ENCODE measurements around the gene RAD51B.
"Not testable (repeated sequence)": the region's sequence is repeated elsewhere in the genome, so short reads cannot be mapped to it uniquely, and the experiment has no call there.

Gene RAD51B

DNA sequence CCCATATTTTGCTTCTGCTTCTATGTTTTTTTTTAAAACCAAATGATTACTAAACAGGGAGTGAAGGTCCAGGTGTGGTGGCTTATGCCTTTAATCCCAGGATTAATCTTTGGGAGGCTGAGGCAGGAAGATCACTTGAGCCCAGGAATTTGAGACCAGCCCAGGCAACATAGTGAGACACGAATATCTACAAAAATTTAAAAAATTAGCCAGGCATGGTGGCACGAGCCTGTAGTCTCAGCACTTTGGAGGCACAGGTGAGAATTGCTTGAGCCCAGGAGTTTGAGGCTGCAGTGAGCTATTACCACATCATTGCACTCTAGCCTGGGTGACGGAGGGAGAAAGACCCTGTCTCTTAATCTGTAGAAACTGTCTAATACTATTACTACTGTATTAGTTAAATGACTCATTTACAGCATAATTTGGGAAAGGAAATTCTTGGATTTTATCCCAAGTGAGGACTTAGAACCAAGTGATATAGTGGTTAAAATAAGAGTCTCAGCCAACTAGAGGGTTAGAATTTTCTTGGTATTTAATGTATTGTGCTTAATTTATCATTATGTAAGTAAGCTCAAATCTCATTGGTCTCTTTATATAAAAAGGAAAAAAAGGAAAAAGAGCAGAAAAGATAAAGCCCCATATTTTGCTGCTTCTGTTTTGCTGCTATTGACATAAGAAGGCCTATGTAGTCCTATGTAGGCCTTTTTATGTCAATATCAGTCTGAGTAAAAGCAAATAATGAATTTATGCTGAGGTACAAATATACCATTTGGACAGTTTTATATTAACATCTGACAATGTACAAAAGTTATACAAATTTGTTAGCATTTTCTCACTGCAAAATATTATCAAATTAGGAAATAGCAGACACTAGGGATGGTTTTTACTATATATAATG is 163.4 kb downstream of the RAD51B start:
- H3K9me3 ChIP-seq (ENCODE audit: insufficient read depth, low read length) = no peaks in the 10 kb centered on the region

DNA sequence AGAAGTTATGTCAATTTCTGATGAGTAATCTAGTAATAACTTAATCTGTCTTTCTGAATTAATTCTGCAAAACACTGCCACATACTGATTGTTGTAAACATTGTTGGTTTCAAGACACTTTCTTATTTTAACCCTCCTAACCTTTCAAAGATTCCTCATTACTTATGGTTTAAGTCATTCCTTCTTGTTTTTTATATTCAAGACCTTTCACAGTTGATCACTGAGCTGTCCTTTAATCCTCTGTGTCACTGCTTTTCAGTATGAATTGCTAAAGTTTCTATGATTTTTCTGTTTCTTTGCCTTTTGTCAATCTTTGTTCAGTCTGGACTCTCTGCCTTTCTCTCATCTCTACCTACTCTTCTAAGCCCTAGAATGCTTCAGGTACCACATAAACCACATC is 164.7 kb downstream of the RAD51B start:
- no peak overlapping the region for H3K4me3 ChIP-seq (ENCODE audit: insufficient read length, low read depth)
- no peak overlapping the region for H3K9ac ChIP-seq (ENCODE audit: insufficient read length, low read depth)
- H3K36me3 ChIP-seq (ENCODE audit: insufficient read depth, insufficient read length, low read length) = no peaks in the 10 kb centered on the region
- no peaks in the 10 kb centered on the region for H3K27me3 ChIP-seq (ENCODE audit: insufficient read depth, insufficient read length)
- no peaks in the 10 kb centered on the region for H3K4me1 ChIP-seq (ENCODE audit: insufficient read depth, insufficient read length)
- no peak for DNase-seq (ENCODE audit: low read depth, low spot score)
- TF ChIP-seq SUZ12 (IDR thresholded peaks at IDR 0.05; ENCODE audit: extremely low read depth, insufficient read depth, insufficient read length) (no peak), ZNF274 (IDR thresholded peaks at IDR 0.05; ENCODE audit: low read depth, low read length) (no peak), YY1 (IDR thresholded peaks at IDR 0.05; ENCODE audit: insufficient read depth, insufficient read length) (no peak)
- no peaks in the 10 kb centered on the region for H3K9me3 ChIP-seq (ENCODE audit: insufficient read depth, low read length)

More for the DNA sequence above, 163.4 kb downstream of the RAD51B start:
- no peaks in the 10 kb centered on the region for H3K4me1 ChIP-seq (ENCODE audit: insufficient read depth, insufficient read length)
- H3K4me3 ChIP-seq (ENCODE audit: insufficient read length, low read depth) = no peak overlapping the region
- H3K9ac ChIP-seq (ENCODE audit: insufficient read length, low read depth) = no peak overlapping the region
- no peaks in the 10 kb centered on the region for H3K36me3 ChIP-seq (ENCODE audit: insufficient read depth, insufficient read length, low read length)
- H3K27me3 ChIP-seq (ENCODE audit: insufficient read depth, insufficient read length) = no peaks in the 10 kb centered on the region
- TF ChIP-seq ZNF274 (IDR thresholded peaks at IDR 0.05; ENCODE audit: low read depth, low read length) (no peak), SUZ12 (IDR thresholded peaks at IDR 0.05; ENCODE audit: extremely low read depth, insufficient read depth, insufficient read length) (no peak)
- no peak for DNase-seq (ENCODE audit: low read depth, low spot score)

DNA sequence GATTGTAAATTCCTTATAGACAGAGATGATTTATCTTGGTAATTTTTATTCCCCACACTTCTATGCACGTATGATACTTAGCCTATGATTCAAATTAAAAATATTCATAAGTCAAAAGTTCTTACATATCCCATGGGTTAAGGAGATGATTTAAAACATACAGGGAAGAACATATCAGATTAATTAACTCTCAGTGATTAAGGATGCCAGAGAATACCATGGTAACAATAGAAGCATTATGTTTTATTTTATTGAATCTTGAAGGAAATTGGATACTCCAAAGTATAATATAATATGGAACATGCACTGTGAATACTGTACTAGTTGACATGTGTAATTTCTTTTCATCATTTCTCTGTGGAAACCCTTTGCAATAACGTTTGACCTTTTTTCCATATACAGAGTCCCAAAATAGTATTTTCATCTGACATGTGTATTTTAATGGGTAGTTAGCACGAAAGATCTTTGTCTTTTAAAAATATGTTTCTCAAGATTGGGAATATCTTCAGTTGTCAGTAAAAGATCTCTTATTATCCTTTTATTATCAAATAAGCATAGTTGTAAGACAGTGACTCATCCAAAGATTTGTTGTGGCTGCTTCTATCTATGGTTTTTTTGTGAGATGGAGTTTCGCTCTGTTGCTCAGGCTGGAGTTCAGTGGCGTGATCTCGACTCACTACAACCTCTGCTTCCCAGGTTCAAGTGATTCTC is 166.7 kb downstream of the RAD51B start:
- no peaks in the 10 kb centered on the region for H3K4me1 ChIP-seq (ENCODE audit: insufficient read depth, insufficient read length)
- TF ChIP-seq ZNF274 (IDR thresholded peaks at IDR 0.05; ENCODE audit: low read depth, low read length) = no peak
- TF ChIP-seq YY1 (IDR thresholded peaks at IDR 0.05; ENCODE audit: insufficient read depth, insufficient read length) = no peak
- no peak for TF ChIP-seq SUZ12 (IDR thresholded peaks at IDR 0.05; ENCODE audit: extremely low read depth, insufficient read depth, insufficient read length)
- no peak for DNase-seq (ENCODE audit: low read depth, low spot score)
- no peaks in the 10 kb centered on the region for H3K27me3 ChIP-seq (ENCODE audit: insufficient read depth, insufficient read length)
- no peak overlapping the region for H3K4me3 ChIP-seq (ENCODE audit: insufficient read length, low read depth)
- no peaks in the 10 kb centered on the region for H3K36me3 ChIP-seq (ENCODE audit: insufficient read depth, insufficient read length, low read length)
- no peak overlapping the region for H3K9ac ChIP-seq (ENCODE audit: insufficient read length, low read depth)
- no peaks in the 10 kb centered on the region for H3K9me3 ChIP-seq (ENCODE audit: insufficient read depth, low read length)

DNA sequence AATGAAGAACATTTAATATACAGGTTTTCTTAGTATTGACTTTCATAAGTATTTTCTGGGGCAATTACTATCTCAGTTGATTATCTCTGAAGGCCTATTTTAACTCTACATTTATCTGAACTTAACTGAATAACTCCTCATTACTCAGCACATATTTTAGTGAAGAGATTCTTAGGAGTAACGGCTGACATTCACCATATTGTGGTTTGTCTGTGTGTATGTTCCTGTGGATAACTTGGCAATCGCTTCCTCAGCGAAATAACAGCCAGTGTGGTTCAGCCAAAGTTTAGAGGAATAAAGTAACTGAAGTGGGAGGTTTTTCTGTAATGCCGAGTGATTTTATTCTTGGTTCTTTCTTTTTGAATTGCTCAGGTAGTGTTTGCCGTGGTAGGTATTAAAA is 168.0 kb downstream of the RAD51B start:
- Histone ChIP-seq H3K9me3 (ENCODE audit: insufficient read depth, low read length) (no peaks in the 10 kb centered on the region), H3K27me3 (ENCODE audit: insufficient read depth, insufficient read length) (no peaks in the 10 kb centered on the region), H3K4me3 (ENCODE audit: insufficient read length, low read depth) (no peak overlapping the region), H3K4me1 (ENCODE audit: insufficient read depth, insufficient read length) (no peaks in the 10 kb centered on the region), H3K9ac (ENCODE audit: insufficient read length, low read depth) (no peak overlapping the region), H3K36me3 (ENCODE audit: insufficient read depth, insufficient read length, low read length) (no peaks in the 10 kb centered on the region)
- DNase-seq (ENCODE audit: low read depth, low spot score) = no peak
- TF ChIP-seq ZNF274 (IDR thresholded peaks at IDR 0.05; ENCODE audit: low read depth, low read length) (no peak), SUZ12 (IDR thresholded peaks at IDR 0.05; ENCODE audit: extremely low read depth, insufficient read depth, insufficient read length) (no peak), YY1 (IDR thresholded peaks at IDR 0.05; ENCODE audit: insufficient read depth, insufficient read length) (no peak)

DNA sequence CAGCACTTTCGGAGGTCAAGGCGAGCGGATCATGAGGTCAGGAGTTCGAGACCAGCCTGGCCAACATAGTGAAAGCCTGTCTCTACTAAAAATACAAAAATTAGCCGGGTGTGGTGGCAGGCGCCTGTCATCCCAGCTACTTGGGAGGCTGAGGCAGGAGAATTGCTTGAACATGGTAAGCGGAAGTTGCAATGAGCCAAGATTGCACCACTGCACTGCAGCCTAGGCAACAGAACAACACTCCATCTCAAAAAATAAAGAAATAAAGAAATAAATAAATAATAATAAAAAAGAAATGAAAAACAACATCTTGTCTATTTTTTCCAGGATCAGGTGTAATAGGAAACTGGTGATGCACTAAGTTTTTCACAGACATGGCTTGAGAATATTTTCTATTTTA is 168.6 kb downstream of the RAD51B start:
- H3K9ac ChIP-seq (ENCODE audit: insufficient read length, low read depth); H3K4me1 ChIP-seq (ENCODE audit: insufficient read depth, insufficient read length); H3K4me3 ChIP-seq (ENCODE audit: insufficient read length, low read depth); H3K36me3 ChIP-seq (ENCODE audit: insufficient read depth, insufficient read length, low read length); H3K27me3 ChIP-seq (ENCODE audit: insufficient read depth, insufficient read length); DNase-seq (ENCODE audit: low read depth, low spot score); H3K9me3 ChIP-seq (ENCODE audit: insufficient read depth, low read length): not testable (repeated sequence)

- no peak for DNase-seq (ENCODE audit: low read depth, low spot score)
- H3K9ac ChIP-seq (ENCODE audit: insufficient read length, low read depth) = no peak overlapping the region
Observed at GRCh38 chr14:67990576-67990975, 171.0 kb downstream of the RAD51B start.

DNA sequence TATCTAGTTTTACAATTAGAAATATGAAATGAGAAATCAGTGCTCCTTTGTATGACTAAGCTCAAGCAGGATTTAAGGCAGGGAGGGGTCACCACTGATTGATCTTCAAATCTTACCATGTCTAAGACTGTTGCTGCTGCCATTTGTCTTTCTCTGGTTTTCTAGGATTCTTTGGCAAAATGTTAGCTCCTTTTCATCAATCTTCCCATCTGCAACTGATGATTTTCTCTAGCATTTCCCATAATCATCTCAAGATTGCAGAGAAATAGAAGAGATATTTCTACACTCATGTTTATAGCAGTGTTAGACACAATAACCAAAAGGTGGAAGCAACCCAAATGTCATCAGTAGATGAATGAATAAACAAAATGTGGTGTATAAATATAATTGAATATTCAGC is 175.0 kb downstream of the RAD51B start:
- H3K4me1 ChIP-seq (ENCODE audit: insufficient read depth, insufficient read length) = no peaks in the 10 kb centered on the region
- no peaks in the 10 kb centered on the region for H3K27me3 ChIP-seq (ENCODE audit: insufficient read depth, insufficient read length)
- no peaks in the 10 kb centered on the region for H3K9me3 ChIP-seq (ENCODE audit: insufficient read depth, low read length)
- no peaks in the 10 kb centered on the region for H3K36me3 ChIP-seq (ENCODE audit: insufficient read depth, insufficient read length, low read length)
- TF ChIP-seq ZNF274 (IDR thresholded peaks at IDR 0.05; ENCODE audit: low read depth, low read length) = no peak
- no peak for TF ChIP-seq SUZ12 (IDR thresholded peaks at IDR 0.05; ENCODE audit: extremely low read depth, insufficient read depth, insufficient read length)
- no peak for TF ChIP-seq YY1 (IDR thresholded peaks at IDR 0.05; ENCODE audit: insufficient read depth, insufficient read length)
- no peak for DNase-seq (ENCODE audit: low read depth, low spot score)
- no peak overlapping the region for H3K9ac ChIP-seq (ENCODE audit: insufficient read length, low read depth)
- no peak overlapping the region for H3K4me3 ChIP-seq (ENCODE audit: insufficient read length, low read depth)

More at GRCh38 chr14:67990576-67990975, 171.0 kb downstream of the RAD51B start:
- H3K4me1 ChIP-seq (ENCODE audit: insufficient read depth, insufficient read length) = no peaks in the 10 kb centered on the region
- no peaks in the 10 kb centered on the region for H3K36me3 ChIP-seq (ENCODE audit: insufficient read depth, insufficient read length, low read length)
- no peaks in the 10 kb centered on the region for H3K9me3 ChIP-seq (ENCODE audit: insufficient read depth, low read length)
- no peak for TF ChIP-seq SUZ12 (IDR thresholded peaks at IDR 0.05; ENCODE audit: extremely low read depth, insufficient read depth, insufficient read length)
- H3K27me3 ChIP-seq (ENCODE audit: insufficient read depth, insufficient read length) = no peaks in the 10 kb centered on the region
- no peak overlapping the region for H3K4me3 ChIP-seq (ENCODE audit: insufficient read length, low read depth)
